Prostate gland (tissue), 2 donors: Measurements from ENCODE around the gene GPR84.

Experiments used
- CTCF ChIP-seq, 4 experiments: fragments of 200-600 bp in 2 of 4; fragments of 450-650 bp in 2 of 4; sonication (generic) in 2 of 4; IDR thresholded peaks; 1 replicate in 3 of 4; 2 replicates in 1 of 4; pipeline ENCODE4 v1.5.1; 2016 to 2019; ENCODE audit warnings: antibody characterized with exemption in 4 of 4, mild to moderate bottlenecking in 2 of 4, moderate library complexity in 2 of 4
- POLR2AphosphoS5 ChIP-seq: sonication (generic); formaldehyde crosslinking; IDR thresholded peaks from one replicate; pipeline ENCODE4 v1.6.1; 2017; ENCODE audit warnings: antibody characterized with exemption

- TF ChIP-seq CTCF (IDR thresholded peaks at IDR 0.05) (no peak), POLR2AphosphoS5 (no peak)
These were observed 18.8 kb upstream of the GPR84 start for GRCh38 chr12:54383041-54383609.
